Nephron (organoid): ENCODE measurements around the gene USP10.

Experiments
- H3K27ac Mint-ChIP-seq, 3 experiments: 2 replicates each; pipeline ENCODE4 v1.8.0; 2020; ENCODE audit warnings: mixed read lengths in 3 of 3, mild to moderate bottlenecking in 2 of 3, moderate library complexity in 1 of 3
- H3K27me3 Mint-ChIP-seq: 2 replicates; pipeline ENCODE4 v1.8.0; 2021; ENCODE audit warnings: low read depth, mild to moderate bottlenecking, moderate library complexity, mixed read lengths
- H3K36me3 Mint-ChIP-seq: 2 replicates; pipeline ENCODE4 v1.8.0; 2020; ENCODE audit warnings: low read depth, mixed read lengths
- H3K4me1 Mint-ChIP-seq: 2 replicates; pipeline ENCODE4 v1.8.0; 2020; ENCODE audit warnings: mixed read lengths
- H3K4me3 Mint-ChIP-seq, 3 experiments: 2 replicates each; pipeline ENCODE4 v1.8.0; 2020; ENCODE audit warnings: mild to moderate bottlenecking in 3 of 3, mixed read lengths in 3 of 3, moderate library complexity in 2 of 3
- H3K9me3 Mint-ChIP-seq: 2 replicates; pipeline ENCODE4 v1.8.0; 2020; ENCODE audit warnings: mixed read lengths
- CTCF ChIP-seq, 3 experiments: fragments of 200-600 bp; sonication (generic); IDR thresholded peaks; one replicate each; pipeline ENCODE4 v1.5.0; 2021; ENCODE audit warnings: antibody characterized with exemption in 3 of 3; ENCODE audit not compliant: unreplicated experiment in 3 of 3

USP10 gene

DNA sequence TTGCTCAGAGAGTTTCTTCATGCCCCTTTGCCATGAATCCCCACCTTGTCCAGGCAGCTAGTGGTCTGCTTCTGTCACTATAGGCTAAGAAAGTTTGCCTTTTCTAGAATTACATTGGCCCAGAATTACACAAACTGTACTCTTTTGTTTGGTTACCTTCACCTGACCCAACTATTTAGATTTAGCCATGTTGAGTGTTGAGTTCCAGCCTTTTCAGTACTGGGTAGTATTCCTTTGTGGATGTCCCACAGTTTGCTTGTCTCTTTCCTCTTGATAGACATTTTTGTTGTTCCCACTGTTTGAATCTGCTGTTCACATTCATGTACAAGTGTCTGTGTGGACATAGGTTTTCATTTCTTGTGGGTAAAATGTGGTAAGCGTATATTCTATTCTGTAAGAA, 22.3 kb downstream of the USP10 start:
- peak overlapping the region in 1 of 3 experiments; percentile 33 for H3K27ac Mint-ChIP-seq
- H3K36me3 Mint-ChIP-seq = peaks cover 32% of the 10 kb centered on the region
- H3K27me3 Mint-ChIP-seq = no peaks in the 10 kb centered on the region
- H3K9me3 Mint-ChIP-seq = no peaks in the 10 kb centered on the region
- TF ChIP-seq CTCF (IDR thresholded peaks at IDR 0.05; ENCODE audit: unreplicated experiment in 3 of 3) = no peak
- no peak overlapping the region for H3K4me3 Mint-ChIP-seq
- H3K4me1 Mint-ChIP-seq = peaks cover 53% of the 10 kb centered on the region

DNA sequence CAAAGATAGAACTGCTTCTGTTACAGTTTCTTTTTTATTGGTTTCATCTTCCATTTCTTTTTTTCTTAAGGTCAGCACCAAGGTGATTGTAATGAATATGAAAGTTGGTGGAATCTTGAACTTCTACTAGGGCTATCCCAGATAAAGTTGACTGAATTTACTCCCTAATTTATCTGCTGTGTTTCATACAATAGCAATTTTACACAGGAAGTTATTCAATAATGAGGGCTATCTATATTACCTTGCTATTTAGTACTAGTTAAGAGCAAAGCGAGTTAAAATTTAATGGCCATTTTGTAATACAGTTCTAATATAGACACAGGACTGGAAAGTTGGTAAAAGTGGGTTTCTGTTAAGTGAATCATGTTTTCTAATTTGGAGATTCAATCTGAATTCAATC, 24.1 kb downstream of the USP10 start:
- Mint-ChIP-seq H3K4me3 (no peak overlapping the region), H3K4me1 (peaks cover 56% of the 10 kb centered on the region)
- no peak for TF ChIP-seq CTCF (IDR thresholded peaks at IDR 0.05; ENCODE audit: unreplicated experiment in 3 of 3)

DNA sequence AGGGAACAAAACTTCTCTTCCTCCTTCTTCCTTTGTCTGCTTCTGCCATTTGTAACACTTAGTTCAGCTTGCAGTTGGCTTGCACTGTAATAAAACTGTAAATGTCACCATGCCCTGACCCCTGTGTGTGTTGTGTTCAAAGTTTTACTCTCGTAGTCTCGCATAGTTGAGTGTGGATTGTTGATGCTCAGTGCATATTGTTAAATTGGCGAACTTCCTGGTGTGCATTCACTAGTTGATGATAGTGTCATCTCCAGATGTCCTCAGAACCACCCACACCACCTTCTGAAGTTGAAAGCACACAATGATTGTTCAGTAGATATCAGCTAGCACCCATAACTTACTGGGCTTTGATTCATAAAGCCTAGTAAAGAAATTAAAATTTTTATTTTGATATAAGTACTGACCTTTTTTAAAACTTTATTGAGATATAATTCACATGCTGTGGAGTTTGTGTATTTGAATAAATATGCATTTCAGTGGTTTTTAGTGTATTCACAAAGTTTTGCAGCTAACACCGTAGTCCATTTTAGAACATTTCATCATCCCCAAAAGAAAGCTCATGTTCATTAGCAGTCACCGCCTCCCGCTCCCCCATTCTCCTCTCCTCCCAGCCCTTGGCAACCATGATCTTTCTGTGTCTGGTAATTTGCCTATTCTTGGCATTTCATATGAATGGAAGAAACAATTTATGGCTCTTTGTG, 25.0 kb downstream of the USP10 start:
- Mint-ChIP-seq H3K4me3 (no peak overlapping the region), H3K36me3 (peaks cover 21% of the 10 kb centered on the region), H3K4me1 (peaks cover 57% of the 10 kb centered on the region), H3K27ac (peak overlapping the region; percentile 2 to 33 (median 9)), H3K27me3 (no peaks in the 10 kb centered on the region), H3K9me3 (no peaks in the 10 kb centered on the region)
- no peak for TF ChIP-seq CTCF (IDR thresholded peaks at IDR 0.05; ENCODE audit: unreplicated experiment in 3 of 3)

More for the DNA sequence above, 24.1 kb downstream of the USP10 start:
- no peaks in the 10 kb centered on the region for H3K9me3 Mint-ChIP-seq
- peaks cover 27% of the 10 kb centered on the region for H3K36me3 Mint-ChIP-seq
- H3K27ac Mint-ChIP-seq = peak overlapping the region in 1 of 3 experiments; percentile 60
- no peaks in the 10 kb centered on the region for H3K27me3 Mint-ChIP-seq

DNA sequence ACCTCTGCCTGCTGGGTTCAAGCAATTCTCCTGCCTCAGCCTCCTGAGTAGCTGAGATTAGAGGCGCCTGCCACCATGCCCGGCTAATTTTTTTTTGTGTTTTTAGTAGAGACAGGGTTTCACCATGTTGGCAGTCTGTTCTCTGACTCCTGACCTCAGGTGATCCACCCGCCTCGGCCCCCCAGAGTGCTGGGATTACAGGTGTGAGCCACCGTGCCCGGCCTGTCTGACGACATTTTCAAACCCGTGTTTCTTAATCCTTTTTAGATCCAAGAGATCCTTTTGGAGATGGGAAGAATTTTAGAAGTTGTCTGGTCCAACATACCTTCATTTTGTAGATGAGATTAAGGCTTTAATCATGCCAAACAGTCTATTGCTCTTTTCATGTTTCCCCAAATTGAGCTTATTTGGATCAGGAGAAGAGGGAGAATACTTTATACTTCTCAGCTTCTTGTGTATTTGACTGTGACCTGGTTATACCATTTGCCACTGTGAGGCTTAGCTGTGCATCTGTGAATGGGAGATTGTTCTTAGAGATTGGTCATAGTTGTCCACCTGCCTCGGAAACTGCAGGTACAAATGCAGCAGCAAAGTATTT, 25.8 kb downstream of the USP10 start:
- peaks cover 59% of the 10 kb centered on the region for H3K4me1 Mint-ChIP-seq
- TF ChIP-seq CTCF (IDR thresholded peaks at IDR 0.05; ENCODE audit: unreplicated experiment in 3 of 3) = no peak
- no peaks in the 10 kb centered on the region for H3K9me3 Mint-ChIP-seq
- peaks cover 14% of the 10 kb centered on the region for H3K36me3 Mint-ChIP-seq
- no peak overlapping the region for H3K4me3 Mint-ChIP-seq
- no peaks in the 10 kb centered on the region for H3K27me3 Mint-ChIP-seq
- H3K27ac Mint-ChIP-seq = peak overlapping the region; percentile 2 to 41 (median 32)

GRCh38 chr16:84726079-84726668, 26.4 kb downstream of the USP10 start:
- Mint-ChIP-seq H3K4me1 (peaks cover 62% of the 10 kb centered on the region), H3K4me3 (no peak overlapping the region), H3K27me3 (no peaks in the 10 kb centered on the region), H3K9me3 (no peaks in the 10 kb centered on the region), H3K36me3 (peaks cover 11% of the 10 kb centered on the region), H3K27ac (peak overlapping the region; percentile 2 to 41 (median 32))
- TF ChIP-seq CTCF (IDR thresholded peaks at IDR 0.05; ENCODE audit: unreplicated experiment in 3 of 3) = peak; percentile 94 to 99 (median 98)
